Heart left ventricle (tissue), 16 donors: Measurements from ENCODE around the gene SLC43A3. TPM values are rescaled to one million over a fixed set of nuclear protein-coding genes. Genes with fewer than 3 reads are reported as not detected.

ENCODE experiments used
- ATAC-seq, 4 donors: fragments of 200-7000 bp; cut with Tn5 transposase; one replicate each; pipeline ENCODE4 v1.9.1; 2020 to 2022; ENCODE audit warnings: moderate library complexity in 4 of 4, mild to moderate bottlenecking in 3 of 4, moderate number of reproducible peaks in 1 of 4
- DNase-seq, 5 donors: peaks; one replicate each; pipeline ENCODE4 v3.0.0-alpha.2; 2020
- H3K27ac ChIP-seq, 12 donors: fragments of 200-600 bp; sonication (generic) in 4 of 12; one replicate each; pipeline versions ENCODE4 v1.5.0 to v1.8.0; 2016 to 2022; ENCODE audit warnings: mild to moderate bottlenecking in 2 of 12
- H3K27me3 ChIP-seq, 9 donors: fragments of 200-600 bp; sonication (generic) in 2 of 9; one replicate each; pipeline versions ENCODE4 v1.5.1 to v1.8.0; 2016 to 2022; ENCODE audit warnings: mild to moderate bottlenecking in 3 of 9
- H3K36me3 ChIP-seq, 9 donors: fragments of 200-600 bp; sonication (generic) in 2 of 9; one replicate each; pipeline versions ENCODE4 v1.5.0 to v1.8.0; 2018 to 2022; ENCODE audit warnings: mild to moderate bottlenecking in 2 of 9
- H3K4me1 ChIP-seq, 12 donors: fragments of 200-600 bp; sonication (generic) in 4 of 12; one replicate each; pipeline versions ENCODE4 v1.5.0 to v1.8.0; 2016 to 2022; ENCODE audit warnings: mild to moderate bottlenecking in 3 of 12
- H3K4me3 ChIP-seq, 12 donors: fragments of 200-600 bp; sonication (generic) in 4 of 12; one replicate each; pipeline versions ENCODE4 v1.5.0 to v1.8.0; 2017 to 2022; ENCODE audit warnings: mild to moderate bottlenecking in 9 of 12, moderate library complexity in 4 of 12
- H3K9me3 ChIP-seq, 12 donors: fragments of 200-600 bp; sonication (generic) in 4 of 12; one replicate each; pipeline versions ENCODE4 v1.5.0 to v1.8.0; 2016 to 2022; ENCODE audit warnings: mild to moderate bottlenecking in 1 of 12
- POLR2A ChIP-seq, 2 donors: fragments of 450-650 bp; IDR thresholded peaks; one replicate each; pipeline ENCODE4 v1.6.1; 2017; ENCODE audit warnings: antibody characterized with exemption in 2 of 2, mild to moderate bottlenecking in 2 of 2, moderate library complexity in 2 of 2
- WGBS, 4 donors: extraction: QIAGEN DNeasy Blood & Tissue Kit in 2 of 4; methylation state at CpG; one replicate each; pipeline versions ENCODE4 v1.1.5 to v1.1.7; 2013 to 2018; 5-methylcytosine and 5-hydroxymethylcytosine counted together
- intact Hi-C, 10 donors: fragments of 100-400 bp; cut with DNase I; formaldehyde crosslinking; loops; one replicate each; pipeline versions ENCODE4 v1.11.1 to v1.14.2; 2022
- polyA plus RNA-seq, 2 donors: library from polyadenylated mRNA; stranded (reverse); fragments of 200-250 nt; gene quantifications; one replicate each; pipeline ENCODE4 v1.2.3, GENCODE V29; 2013
- total RNA-seq, 9 donors: library from RNA; depleted of rRNA in 2 of 9; stranded (reverse); fragments of >200 nt in 2 of 9; fragmentation: NEBNext Ultra II Directional in 3 of 9; extraction: Animal tissue kit (Norgen Biotek cat#: 25700) in 3 of 9; gene quantifications; one replicate each; pipeline versions ENCODE4 v1.1.0 to v1.2.4, GENCODE V29; 2016 to 2023
- TF ChIP-seq, protein P1 (sequence below), 12 donors: fragments of 200-600 bp; sonication (generic) in 4 of 12; IDR thresholded peaks; one replicate each; pipeline versions ENCODE4 v1.5.0 to v1.8.0; 2018 to 2022; ENCODE audit warnings: antibody characterized with exemption in 12 of 12, mild to moderate bottlenecking in 5 of 12
- donor health status: ischemic (EF 13 %, LVEDD 7.1; RV severe dilation, severe dysfunction).
- donor health status: healthy with polysubstance abuse.
- donor health status: DM: no; HTN: yes; CAD: no.
- donor health status: DM: no; HTN: no; CAD: no.
- donor health status: ischemic (EF 25% LVEDD 6.9; RV normal size, moderate dysfunction).
- donor health status: ischemic (EF 25% LVEDD 5.7; RV mildly dilated, moderate dysfunction).
- donor health status: healthy.
- donor health status: DM: yes; HTN: yes; CAD: no.
- donor health status: ischemic (EF 35%, LVEDD 5.7; RV mildly dilated, moderate dysfunction).
- donor health status: nonischemic (EF 11% LVEDD 7.7; RV severe dilation, severe dysfunction).
- donor health status: DM: yes; HTN: yes; CAD: no.
- donor health status: PGD.
- donor health status: ischemic (EF 29% LVEDD 5.4; RV normal size, mild dysfunction).
- donor health status: nonischemic (EF 23%, LVEDD 6.1; RV moderate dilation, normal function).

Gene SLC43A3
- total and polyA plus RNA-seq, 11 donors = 13.5 to 56.9 (median 23.6) TPM

- intact Hi-C loops = no loop called here
- H3K36me3 ChIP-seq = peaks cover 0 to 67% (median 45%) of the 10 kb centered on the region in 9 donors
- no peak for ATAC-seq
These were observed 4.3 kb downstream of the SLC43A3 start for GRCh38 chr11:57422669-57423068.

GRCh38 chr11:57421805-57422204, 5.1 kb downstream of the SLC43A3 start:
- peaks cover 0 to 76% (median 54%) of the 10 kb centered on the region in 9 donors for H3K36me3 ChIP-seq
- peaks cover 6 to 59% (median 36%) of the 10 kb centered on the region in 12 donors for H3K4me1 ChIP-seq
- no peak for ATAC-seq
- no peaks in the 10 kb centered on the region for H3K9me3 ChIP-seq
- intact Hi-C loops = no loop called here
- no peaks in the 10 kb centered on the region for H3K27me3 ChIP-seq
- DNase-seq = no peak
- no peak for TF ChIP-seq POLR2A (IDR thresholded peaks at IDR 0.05)
- TF ChIP-seq, protein P1, sequence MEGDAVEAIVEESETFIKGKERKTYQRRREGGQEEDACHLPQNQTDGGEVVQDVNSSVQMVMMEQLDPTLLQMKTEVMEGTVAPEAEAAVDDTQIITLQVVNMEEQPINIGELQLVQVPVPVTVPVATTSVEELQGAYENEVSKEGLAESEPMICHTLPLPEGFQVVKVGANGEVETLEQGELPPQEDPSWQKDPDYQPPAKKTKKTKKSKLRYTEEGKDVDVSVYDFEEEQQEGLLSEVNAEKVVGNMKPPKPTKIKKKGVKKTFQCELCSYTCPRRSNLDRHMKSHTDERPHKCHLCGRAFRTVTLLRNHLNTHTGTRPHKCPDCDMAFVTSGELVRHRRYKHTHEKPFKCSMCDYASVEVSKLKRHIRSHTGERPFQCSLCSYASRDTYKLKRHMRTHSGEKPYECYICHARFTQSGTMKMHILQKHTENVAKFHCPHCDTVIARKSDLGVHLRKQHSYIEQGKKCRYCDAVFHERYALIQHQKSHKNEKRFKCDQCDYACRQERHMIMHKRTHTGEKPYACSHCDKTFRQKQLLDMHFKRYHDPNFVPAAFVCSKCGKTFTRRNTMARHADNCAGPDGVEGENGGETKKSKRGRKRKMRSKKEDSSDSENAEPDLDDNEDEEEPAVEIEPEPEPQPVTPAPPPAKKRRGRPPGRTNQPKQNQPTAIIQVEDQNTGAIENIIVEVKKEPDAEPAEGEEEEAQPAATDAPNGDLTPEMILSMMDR (IDR thresholded peaks at IDR 0.05) = no peak
- no peak overlapping the region for H3K4me3 ChIP-seq
- peak overlapping the region in 1 of 12 donors; percentile 22 for H3K27ac ChIP-seq

More at GRCh38 chr11:57422669-57423068, 4.3 kb downstream of the SLC43A3 start:
- Histone ChIP-seq H3K4me3 (no peak overlapping the region), H3K27me3 (no peaks in the 10 kb centered on the region), H3K27ac (no peak overlapping the region), H3K4me1 (peaks cover 6 to 60% (median 44%) of the 10 kb centered on the region in 12 donors), H3K9me3 (no peaks in the 10 kb centered on the region)
- TF ChIP-seq, protein P1 (IDR thresholded peaks at IDR 0.05) = no peak
- TF ChIP-seq POLR2A (IDR thresholded peaks at IDR 0.05) = no peak
- 85 to 91% (median 88%) methylated on average over 4 of the region's 4 CpGs for WGBS, 4 donors
- no peak for DNase-seq

- Histone ChIP-seq H3K36me3 (peaks cover 2 to 83% (median 61%) of the 10 kb centered on the region in 9 donors), H3K27me3 (no peaks in the 10 kb centered on the region), H3K27ac (no peak overlapping the region), H3K4me3 (no peak overlapping the region), H3K4me1 (peaks cover 6 to 57% (median 28%) of the 10 kb centered on the region in 12 donors), H3K9me3 (no peaks in the 10 kb centered on the region)
- no peak for ATAC-seq
- TF ChIP-seq, protein P1 (IDR thresholded peaks at IDR 0.05) = no peak
- TF ChIP-seq POLR2A (IDR thresholded peaks at IDR 0.05) = no peak
- intact Hi-C loops = no loop called here
- DNase-seq = peak in 1 of 5 donors; percentile 10
- 92 to 98% (median 94%) methylated on average over 4 of the region's 4 CpGs for WGBS, 4 donors
These were observed 5.9 kb downstream of the SLC43A3 start for GRCh38 chr11:57421066-57421465.

- TF ChIP-seq, protein P1 (IDR thresholded peaks at IDR 0.05) = no peak
- TF ChIP-seq POLR2A (IDR thresholded peaks at IDR 0.05) = no peak
- Histone ChIP-seq H3K27me3 (no peaks in the 10 kb centered on the region), H3K36me3 (peaks cover 2 to 100% (median 80%) of the 10 kb centered on the region in 9 donors), H3K4me1 (peaks cover 0 to 37% (median 9%) of the 10 kb centered on the region in 12 donors), H3K4me3 (no peak overlapping the region), H3K27ac (no peak overlapping the region), H3K9me3 (no peaks in the 10 kb centered on the region)
- ATAC-seq = no peak
- WGBS, 4 donors = 84 to 89% (median 87%) methylated on average over 3 of the region's 3 CpGs
- DNase-seq = no peak
- intact Hi-C loops = no loop called here
These were observed 7.8 kb downstream of the SLC43A3 start for GRCh38 chr11:57419146-57419545.
